GM12878 (cell line): ENCODE results near the gene PRKN. TPM values are rescaled to one million over a fixed set of nuclear protein-coding genes. Genes with fewer than 3 reads are reported as not detected.

ENCODE experiments used
- ATAC-seq: fragments of 200-7000 bp; cut with Tn5 transposase; 3 replicates; pipeline ENCODE4 v1.9.1; 2020; ENCODE audit warnings: mild to moderate bottlenecking, moderate library complexity
- BruUV-seq: library from RNA; stranded (reverse); fragments of 400-500 nt; replicated peaks from 2 replicates; lab custom pipeline; 2021; lab: Mats Ljungman, UMichigan
- CTCF ChIA-PET: fragments of 300-600 bp; sonication (Branson Sonifier 250); formaldehyde crosslinking; extraction: SDS; loops from one replicate; lab custom pipeline; 2021; ENCODE audit warnings: inconsistent platforms; lab: Yijun Ruan, JAX
- POLR2A ChIA-PET: fragments of 350-600 bp; formaldehyde crosslinking; extraction: SDS; loops from one replicate; lab custom pipeline; 2021; ENCODE audit warnings: inconsistent platforms; lab: Charles Lee
- RAD21 ChIA-PET: fragments of 300-600 bp; sonication (Branson Sonifier 250); formaldehyde crosslinking; loops from one replicate; lab custom pipeline; 2023; ENCODE audit warnings: antibody characterized with exemption; ENCODE audit not compliant: unreplicated experiment; lab: Charles Lee
- SMC1A ChIA-PET: fragments of 300-600 bp; sonication (Branson Sonifier 250); formaldehyde crosslinking; loops from one replicate; lab custom pipeline; 2023; ENCODE audit not compliant: unreplicated experiment, uncharacterized antibody; lab: Charles Lee
- DNase-seq: peaks from one replicate; pipeline ENCODE4 v3.0.0-alpha.2; 2011; ENCODE audit warnings: low read depth, low spot score
- FAIRE-seq: peaks from 3 replicates; lab custom pipeline; 2011; peaks lifted over from hg19 to GRCh38; lab: Jason Lieb, UNC
- H2AFZ ChIP-seq: 2 replicates; pipeline ENCODE4 v1.6.0; 2011; ENCODE audit warnings: low read depth, low read length, control low read depth; ENCODE audit not compliant: control insufficient read depth
- H3K27ac ChIP-seq: 2 replicates; pipeline ENCODE4 v1.5.1; 2011; ENCODE audit warnings: control low read depth; ENCODE audit not compliant: control insufficient read depth, insufficient read depth
- H3K27me3 ChIP-seq, 2 experiments: replicated peaks in 1 of 2; 2 replicates each; pipeline versions ENCODE4 v1.6.0 to v1.6.1; 2011; ENCODE audit warnings: low read length in 1 of 2; ENCODE audit not compliant: control insufficient read depth in 2 of 2, insufficient read depth in 2 of 2
- H3K36me3 ChIP-seq, 2 experiments: 2 replicates each; pipeline ENCODE4 v1.5.1; 2011; ENCODE audit warnings: low read length in 1 of 2; ENCODE audit not compliant: control insufficient read depth in 2 of 2, insufficient read depth in 2 of 2
- H3K4me1 ChIP-seq: 2 replicates; pipeline ENCODE4 v1.6.1; 2011; ENCODE audit warnings: mild to moderate bottlenecking, low read length, moderate library complexity, mixed read lengths; ENCODE audit not compliant: control insufficient read depth, insufficient read depth
- H3K4me2 ChIP-seq: 2 replicates; pipeline ENCODE4 v1.6.0; 2011; ENCODE audit warnings: control low read depth; ENCODE audit not compliant: control insufficient read depth, insufficient read depth
- H3K4me3 ChIP-seq: fragments of 200-600 bp; sonication (generic); 2 replicates; pipeline ENCODE4 v1.5.1; 2016
- H3K79me2 ChIP-seq: 2 replicates; pipeline ENCODE4 v1.6.0; 2011; ENCODE audit warnings: low read length; ENCODE audit not compliant: control insufficient read depth, insufficient read depth
- H3K9ac ChIP-seq: 2 replicates; pipeline ENCODE4 v1.8.0; 2011; ENCODE audit warnings: low read length, control low read depth, mixed read lengths; ENCODE audit not compliant: control insufficient read depth, insufficient read depth
- H3K9me3 ChIP-seq: replicated peaks from 3 replicates; pipeline ENCODE4 v1.5.1; 2011; ENCODE audit warnings: mild to moderate bottlenecking, low read length; ENCODE audit not compliant: control insufficient read depth, insufficient read depth
- H4K20me1 ChIP-seq: 2 replicates; pipeline ENCODE4 v1.6.0; 2011; ENCODE audit not compliant: control insufficient read depth, insufficient read depth
- ATF3 ChIP-seq: IDR thresholded peaks from 2 replicates; pipeline ENCODE4 v1.6.1; 2011; ENCODE audit warnings: low read depth, mild to moderate bottlenecking, low read length, moderate library complexity, borderline replicate concordance; ENCODE audit errors: extremely low read depth
- KAT2A ChIP-seq: conservative IDR thresholded peaks from 2 replicates; pipeline ENCODE4 v1.6.1; 2011; ENCODE audit warnings: low read depth, low read length; ENCODE audit not compliant: control insufficient read depth
- SREBF2 ChIP-seq: IDR thresholded peaks from 2 replicates; pipeline ENCODE4 v1.6.1; 2012; ENCODE audit warnings: mild to moderate bottlenecking, low read length
- ZBTB40 ChIP-seq: fragments of 450-650 bp; IDR thresholded peaks from 2 replicates; pipeline ENCODE4 v1.6.1; 2016; ENCODE audit warnings: mild to moderate bottlenecking, moderate library complexity, borderline replicate concordance
- WGBS: methylation state at CpG from one replicate; pipeline ENCODE4 v1.1.6; 2016; ENCODE audit warnings: low lambda C conversion rate; ENCODE audit not compliant: insufficient replicate concordance, insufficient coverage; ENCODE audit errors: missing lambda C conversion rate; 5-methylcytosine and 5-hydroxymethylcytosine counted together
- in situ Hi-C: fragments of 300-500 bp; cut with MboI; formaldehyde crosslinking; loops from 9 replicates; pipeline ENCODE4 v1.14.3; 2018; ENCODE audit warnings: mixed read lengths
- intact Hi-C: fragments of 100-400 bp; cut with micrococcal nuclease; formaldehyde crosslinking; loops from one replicate; pipeline ENCODE4 v1.14.2; 2022; ENCODE audit not compliant: unreplicated experiment
- polyA plus RNA-seq, 11 experiments: library from polyadenylated mRNA; depleted of rRNA in 4 of 11; unstranded in 6 of 11; stranded (reverse) in 5 of 11; fragments of >200 nt; fragmentation: Nextera tagmentation in 4 of 11; fragmentation: Illumina TruSeq in 1 of 11; extraction: Ambion mirVana in 4 of 11; extraction: Trizol in 1 of 11; gene quantifications; 1 replicate in 1 of 11; 2 replicates in 10 of 11; pipeline versions ENCODE4 v1.2.1 to v1.2.3, GENCODE V29; 2011 to 2016; ENCODE audit warnings: inconsistent platforms in 2 of 11, missing spikeins in 2 of 11, low read depth in 1 of 11
- total RNA-seq, 4 experiments: library from RNA; depleted of rRNA in 3 of 4; stranded (reverse); fragments of >200 nt in 3 of 4; fragmentation: Illumina TruSeq in 1 of 4; extraction: Trizol in 1 of 4; gene quantifications; 2 replicates each; pipeline versions ENCODE4 v1.2.1 to v1.2.3, GENCODE V29; 2013 to 2021

PRKN gene
- total and polyA plus RNA-seq, 10 of the 15 experiments (the other 5 are each of a cell fraction or from before 2014, with no cell fraction given), result 0.06 to 0.09 TPM; not detected in 8

- ChIA-PET SMC1A (no interaction called here), POLR2A (no interaction called here), CTCF (no interaction called here), RAD21 (no interaction called here)
- Histone ChIP-seq H3K36me3 (no peaks in the 10 kb centered on the region), H3K4me2 (no peak overlapping the region), H3K4me1 (no peaks in the 10 kb centered on the region), H3K4me3 (no peak overlapping the region), H3K79me2 (no peaks in the 10 kb centered on the region), H3K9ac (no peak overlapping the region), H2AFZ (no peak overlapping the region), H3K27ac (no peak overlapping the region), H3K9me3 (no peaks in the 10 kb centered on the region), H4K20me1 (no peaks in the 10 kb centered on the region), H3K27me3 (no peaks in the 10 kb centered on the region)
- in situ Hi-C loops, result no loop called here
- intact Hi-C loops, result no loop called here
- 7% methylated on average over 7 of the region's 7 CpGs for WGBS
- FAIRE-seq (no peak), DNase-seq (no peak), ATAC-seq (no peak)
- BruUV-seq, result no TSS peak
- TF ChIP-seq ATF3 (no peak), SREBF2 (no peak), ZBTB40 (peak; percentile 38; the same call in 1 of the 2 replicates), KAT2A (no peak)
Observed at GRCh38 chr6:161798844-161799394, 928.6 kb downstream of the PRKN start.
